Endothelial cell (in vitro differentiated cells): ENCODE measurements around the gene PIBF1. TPM values are rescaled to one million over a fixed set of nuclear protein-coding genes. Genes with fewer than 3 reads are reported as not detected.
A peak's percentile ranks its signal among the peaks of the same experiment; 100 is the strongest.
"Not testable (repeated sequence)": the region's sequence is repeated elsewhere in the genome, so short reads cannot be mapped to it uniquely, and the experiment has no call there.

Experiments
- DNase-seq: peaks from one replicate; pipeline ENCODE4 v3.0.0; 2021; ENCODE audit warnings: low spot score
- H3K27ac Mint-ChIP-seq: one replicate; pipeline ENCODE4 v1.8.0; 2021; ENCODE audit warnings: mixed read lengths, inconsistent platforms; ENCODE audit not compliant: unreplicated experiment
- H3K27me3 Mint-ChIP-seq: one replicate; pipeline ENCODE4 v1.8.0; 2021; ENCODE audit warnings: mild to moderate bottlenecking, moderate library complexity, mixed read lengths, inconsistent platforms; ENCODE audit not compliant: unreplicated experiment
- H3K36me3 Mint-ChIP-seq: one replicate; pipeline ENCODE4 v1.8.0; 2021; ENCODE audit warnings: mild to moderate bottlenecking, low read depth, mixed read lengths, inconsistent platforms; ENCODE audit not compliant: unreplicated experiment
- H3K4me1 Mint-ChIP-seq: one replicate; pipeline ENCODE4 v1.8.0; 2021; ENCODE audit warnings: mild to moderate bottlenecking, mixed read lengths, inconsistent platforms; ENCODE audit not compliant: unreplicated experiment
- H3K4me3 Mint-ChIP-seq: one replicate; pipeline ENCODE4 v1.8.0; 2021; ENCODE audit warnings: mild to moderate bottlenecking, mixed read lengths, inconsistent platforms; ENCODE audit not compliant: unreplicated experiment
- H3K9me3 Mint-ChIP-seq: one replicate; pipeline ENCODE4 v1.8.0; 2021; ENCODE audit warnings: mixed read lengths, inconsistent platforms; ENCODE audit not compliant: unreplicated experiment
- total RNA-seq: library from RNA; stranded (reverse); fragmentation: NEBNext Ultra II Directional; extraction: Animal tissue kit (Norgen Biotek cat#: 25700); gene quantifications from one replicate; pipeline ENCODE4 v1.2.1, GENCODE V29; 2021; ENCODE audit not compliant: unreplicated experiment
- TF ChIP-seq, protein P1 (sequence below): fragments of 200-600 bp; sonication (generic); IDR thresholded peaks from one replicate; pipeline ENCODE4 v1.5.0; 2021; ENCODE audit warnings: antibody characterized with exemption; ENCODE audit not compliant: unreplicated experiment

The PIBF1 gene
- total RNA-seq, 1 donor from 2014 or later, result 24.0 TPM

DNA sequence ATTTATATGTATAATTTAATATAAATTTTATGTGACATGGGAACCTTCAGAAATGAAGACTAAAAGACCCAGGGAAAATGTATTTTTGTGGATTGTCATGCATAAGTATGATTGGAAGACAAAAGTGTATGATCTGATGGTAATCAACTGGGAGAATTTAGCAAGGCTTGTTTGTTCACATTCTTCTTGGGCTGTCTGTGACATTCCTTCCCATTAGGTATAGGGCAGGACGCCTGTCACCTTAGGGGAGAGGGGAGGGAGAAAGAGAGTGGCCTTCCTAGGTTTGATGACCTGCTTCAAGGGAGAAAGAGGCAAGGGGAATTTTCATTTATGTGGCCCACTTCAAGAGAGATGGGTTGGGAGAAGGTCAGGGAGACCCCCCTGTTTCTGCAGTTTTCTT, 22.4 kb downstream of the PIBF1 start:
- no peak for DNase-seq
- H3K9me3 Mint-ChIP-seq, result no peaks in the 10 kb centered on the region
- TF ChIP-seq, protein P1, sequence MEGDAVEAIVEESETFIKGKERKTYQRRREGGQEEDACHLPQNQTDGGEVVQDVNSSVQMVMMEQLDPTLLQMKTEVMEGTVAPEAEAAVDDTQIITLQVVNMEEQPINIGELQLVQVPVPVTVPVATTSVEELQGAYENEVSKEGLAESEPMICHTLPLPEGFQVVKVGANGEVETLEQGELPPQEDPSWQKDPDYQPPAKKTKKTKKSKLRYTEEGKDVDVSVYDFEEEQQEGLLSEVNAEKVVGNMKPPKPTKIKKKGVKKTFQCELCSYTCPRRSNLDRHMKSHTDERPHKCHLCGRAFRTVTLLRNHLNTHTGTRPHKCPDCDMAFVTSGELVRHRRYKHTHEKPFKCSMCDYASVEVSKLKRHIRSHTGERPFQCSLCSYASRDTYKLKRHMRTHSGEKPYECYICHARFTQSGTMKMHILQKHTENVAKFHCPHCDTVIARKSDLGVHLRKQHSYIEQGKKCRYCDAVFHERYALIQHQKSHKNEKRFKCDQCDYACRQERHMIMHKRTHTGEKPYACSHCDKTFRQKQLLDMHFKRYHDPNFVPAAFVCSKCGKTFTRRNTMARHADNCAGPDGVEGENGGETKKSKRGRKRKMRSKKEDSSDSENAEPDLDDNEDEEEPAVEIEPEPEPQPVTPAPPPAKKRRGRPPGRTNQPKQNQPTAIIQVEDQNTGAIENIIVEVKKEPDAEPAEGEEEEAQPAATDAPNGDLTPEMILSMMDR, result no peak
- peaks cover 1% of the 10 kb centered on the region for H3K27me3 Mint-ChIP-seq
- H3K27ac Mint-ChIP-seq, result no peak overlapping the region
- peaks cover 5% of the 10 kb centered on the region for H3K4me1 Mint-ChIP-seq
- no peak overlapping the region for H3K4me3 Mint-ChIP-seq
- peaks cover 10% of the 10 kb centered on the region for H3K36me3 Mint-ChIP-seq

DNA sequence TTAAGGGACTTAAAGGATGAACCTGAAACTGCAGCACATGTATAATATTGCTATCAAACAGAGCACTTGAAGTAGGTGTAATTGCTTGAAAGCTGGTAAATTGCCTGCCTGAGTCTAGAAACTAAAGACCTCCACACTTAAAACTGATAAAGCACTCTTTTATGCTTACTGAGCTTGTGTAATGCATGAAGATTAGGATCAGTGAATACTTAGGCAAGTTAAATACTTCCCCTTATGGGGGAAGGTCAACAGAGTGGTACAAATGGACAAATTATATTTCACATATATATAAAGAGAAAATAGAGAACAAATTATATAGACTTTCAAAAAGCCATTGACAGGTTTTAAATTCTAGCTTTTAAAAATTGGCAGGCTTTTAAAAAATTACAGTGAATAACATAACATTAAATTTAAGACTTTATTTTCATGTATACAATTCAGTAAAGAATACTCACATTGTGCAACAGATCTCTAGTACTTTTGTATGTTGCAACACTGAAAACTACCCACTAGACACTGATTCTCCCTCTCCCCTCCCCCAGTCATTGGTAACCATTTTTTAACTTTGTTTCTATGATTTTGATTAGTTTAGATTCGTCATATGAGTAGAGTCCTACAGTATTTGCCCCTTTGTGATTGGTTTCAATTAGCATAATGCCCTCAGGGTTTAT, 23.9 kb downstream of the PIBF1 start:
- Mint-ChIP-seq H3K4me3 (no peak overlapping the region), H3K4me1 (peaks cover 5% of the 10 kb centered on the region), H3K27ac (no peak overlapping the region), H3K27me3 (peaks cover 1% of the 10 kb centered on the region), H3K9me3 (no peaks in the 10 kb centered on the region), H3K36me3 (peaks cover 10% of the 10 kb centered on the region)
- TF ChIP-seq, protein P1, result no peak
- DNase-seq, result no peak

- not testable (repeated sequence) for H3K4me1 Mint-ChIP-seq, H3K27ac Mint-ChIP-seq, H3K27me3 Mint-ChIP-seq, H3K36me3 Mint-ChIP-seq, DNase-seq, H3K9me3 Mint-ChIP-seq
- peak overlapping the region; percentile 35 for H3K4me3 Mint-ChIP-seq
Measured at GRCh38 chr13:72806514-72806913, 24.6 kb downstream of the PIBF1 start.

- TF ChIP-seq, protein P1, result peak; percentile 97
- Mint-ChIP-seq H3K36me3 (peaks cover 10% of the 10 kb centered on the region), H3K27ac (no peak overlapping the region), H3K4me3 (no peak overlapping the region), H3K27me3 (peaks cover 1% of the 10 kb centered on the region), H3K4me1 (no peaks in the 10 kb centered on the region), H3K9me3 (no peaks in the 10 kb centered on the region)
- no peak for DNase-seq
Measured at GRCh38 chr13:72808917-72809500, 27.1 kb downstream of the PIBF1 start.

- TF ChIP-seq, protein P1, result no peak
- Mint-ChIP-seq H3K4me3 (no peak overlapping the region), H3K9me3 (no peaks in the 10 kb centered on the region), H3K27me3 (no peaks in the 10 kb centered on the region), H3K36me3 (peaks cover 4% of the 10 kb centered on the region), H3K27ac (no peak overlapping the region), H3K4me1 (no peaks in the 10 kb centered on the region)
- no peak for DNase-seq
Measured at GRCh38 chr13:72820156-72820897, 38.4 kb downstream of the PIBF1 start.
